Esophagus squamous epithelium (tissue), 4 donors: ENCODE results near the gene CNTN4.

Source experiments
- CTCF ChIP-seq, 6 experiments: fragments of 450-650 bp in 4 of 6; fragments of 200-600 bp in 2 of 6; sonication (generic) in 2 of 6; IDR thresholded peaks; one replicate each; pipeline ENCODE4 v1.5.1; 2016 to 2019; ENCODE audit warnings: antibody characterized with exemption in 6 of 6, mild to moderate bottlenecking in 4 of 6, moderate library complexity in 4 of 6
- POLR2A ChIP-seq, 4 donors: fragments of 450-650 bp; IDR thresholded peaks; one replicate each; pipeline ENCODE4 v1.6.1; 2017; ENCODE audit warnings: antibody characterized with exemption in 4 of 4, mild to moderate bottlenecking in 4 of 4, moderate library complexity in 3 of 4

GRCh38 chr3:2110597-2111117 lies 12.0 kb downstream of the CNTN4 start:
- TF ChIP-seq CTCF (IDR thresholded peaks at IDR 0.05), result no peak
- TF ChIP-seq POLR2A (IDR thresholded peaks at IDR 0.05), result no peak
